H9 (cell line): ENCODE measurements around the gene PEX5. TPM values are rescaled to one million over a fixed set of nuclear protein-coding genes. Genes with fewer than 3 reads are reported as not detected.

Experiments used
- DNase-seq: peaks from one replicate; pipeline ENCODE4 v3.0.0-alpha.2; 2017
- H2AFZ ChIP-seq: one replicate; pipeline ENCODE4 v1.6.1; 2013; ENCODE audit warnings: mild to moderate bottlenecking, low read length, control low read depth, moderate library complexity
- H2AK5ac ChIP-seq: 2 replicates; pipeline ENCODE4 v1.6.1; 2013; ENCODE audit warnings: low read length, control low read depth, mixed read lengths; ENCODE audit not compliant: insufficient read length
- H2BK120ac ChIP-seq: one replicate; pipeline ENCODE4 v1.6.1; 2013; ENCODE audit warnings: low read depth, mild to moderate bottlenecking, low read length, control low read depth, inconsistent platforms; ENCODE audit not compliant: poor library complexity, severe bottlenecking
- H2BK12ac ChIP-seq: 2 replicates; pipeline ENCODE4 v1.6.1; 2013; ENCODE audit warnings: low read length, control low read depth, mixed read lengths, low read depth; ENCODE audit not compliant: insufficient read length
- H2BK15ac ChIP-seq: 2 replicates; pipeline ENCODE4 v1.6.1; 2013; ENCODE audit warnings: low read depth, low read length, control low read depth
- H2BK20ac ChIP-seq: one replicate; pipeline ENCODE4 v1.6.1; 2013; ENCODE audit warnings: low read depth, mild to moderate bottlenecking, low read length, control low read depth, inconsistent platforms; ENCODE audit not compliant: poor library complexity, severe bottlenecking
- H2BK5ac ChIP-seq: 2 replicates; pipeline ENCODE4 v1.6.1; 2013; ENCODE audit warnings: low read length, control low read depth, mixed read lengths; ENCODE audit not compliant: insufficient read length
- H3K14ac ChIP-seq: 2 replicates; pipeline ENCODE4 v1.6.1; 2013; ENCODE audit warnings: low read length, control low read depth; ENCODE audit not compliant: insufficient read depth
- H3K18ac ChIP-seq: 2 replicates; pipeline ENCODE4 v1.6.1; 2013; ENCODE audit warnings: low read depth, mild to moderate bottlenecking, mixed read lengths, low read length, control low read depth; ENCODE audit not compliant: insufficient read length
- H3K23ac ChIP-seq: 2 replicates; pipeline ENCODE4 v1.6.1; 2013; ENCODE audit warnings: low read length, control low read depth, mixed read lengths, low read depth; ENCODE audit not compliant: insufficient read length
- H3K23me2 ChIP-seq: 2 replicates; pipeline ENCODE4 v1.6.1; 2013; ENCODE audit warnings: low read depth, mild to moderate bottlenecking, mixed read lengths, low read length, control low read depth; ENCODE audit not compliant: insufficient read length, poor library complexity, severe bottlenecking
- H3K27ac ChIP-seq: 2 replicates; pipeline ENCODE4 v1.5.1; 2013; ENCODE audit warnings: low read length, control low read depth, mixed read lengths, low read depth; ENCODE audit not compliant: insufficient read length
- H3K27me3 ChIP-seq: 2 replicates; pipeline ENCODE4 v1.6.1; 2013; ENCODE audit warnings: low read length, control low read depth, inconsistent platforms; ENCODE audit not compliant: insufficient read depth
- H3K4ac ChIP-seq: 2 replicates; pipeline ENCODE4 v1.6.1; 2013; ENCODE audit warnings: low read depth, mild to moderate bottlenecking, control low read depth, inconsistent platforms, low read length, moderate library complexity
- H3K4me1 ChIP-seq: 2 replicates; pipeline ENCODE4 v1.6.1; 2013; ENCODE audit warnings: low read length, control low read depth, inconsistent platforms; ENCODE audit not compliant: insufficient read depth
- H3K4me2 ChIP-seq: 2 replicates; pipeline ENCODE4 v1.6.1; 2013; ENCODE audit warnings: low read length, control low read depth, mixed read lengths; ENCODE audit not compliant: insufficient read length, insufficient read depth
- H3K56ac ChIP-seq: 2 replicates; pipeline ENCODE4 v1.6.1; 2013; ENCODE audit warnings: low read depth, mild to moderate bottlenecking, mixed read lengths, low read length, control low read depth; ENCODE audit not compliant: insufficient read length
- H3K79me1 ChIP-seq: 2 replicates; pipeline ENCODE4 v1.6.1; 2013; ENCODE audit warnings: low read depth, mild to moderate bottlenecking, moderate library complexity, low read length, control low read depth, inconsistent platforms; ENCODE audit not compliant: insufficient read depth, poor library complexity, severe bottlenecking
- H3K79me2 ChIP-seq: 2 replicates; pipeline ENCODE4 v1.6.1; 2013; ENCODE audit warnings: low read length, control low read depth, inconsistent platforms; ENCODE audit not compliant: insufficient read depth
- H3K9ac ChIP-seq: 2 replicates; pipeline ENCODE4 v1.6.1; 2013; ENCODE audit warnings: low read length, control low read depth, mixed read lengths; ENCODE audit not compliant: insufficient read length; ENCODE audit errors: extremely low read depth
- H3K9me3 ChIP-seq: one replicate; pipeline ENCODE4 v1.6.1; 2013; ENCODE audit warnings: low read depth, low read length, inconsistent platforms; ENCODE audit not compliant: control insufficient read depth
- H3T11ph ChIP-seq: one replicate; pipeline ENCODE4 v1.6.1; 2013; ENCODE audit warnings: mild to moderate bottlenecking, low read length, control low read depth, inconsistent platforms
- H4K20me1 ChIP-seq: one replicate; pipeline ENCODE4 v1.6.1; 2013; ENCODE audit not compliant: control insufficient read depth, insufficient read length, insufficient read depth
- H4K5ac ChIP-seq: 2 replicates; pipeline ENCODE4 v1.6.1; 2013; ENCODE audit warnings: low read depth, mild to moderate bottlenecking, mixed read lengths, low read length, control low read depth; ENCODE audit not compliant: insufficient read length
- H4K8ac ChIP-seq: replicated peaks from 2 replicates; pipeline ENCODE4 v1.6.1; 2013; ENCODE audit warnings: low read length, control low read depth, mixed read lengths, low read depth; ENCODE audit not compliant: insufficient read length
- H4K91ac ChIP-seq: 2 replicates; pipeline ENCODE4 v1.6.1; 2013; ENCODE audit warnings: low read depth, mild to moderate bottlenecking, moderate library complexity, mixed read lengths, low read length, control low read depth; ENCODE audit not compliant: insufficient read length
- H3K27ac Mint-ChIP-seq, 3 experiments: 2 replicates in 2 of 3; 3 replicates in 1 of 3; pipeline ENCODE4 v1.8.0; 2020 to 2021; ENCODE audit warnings: mixed read lengths in 3 of 3, mild to moderate bottlenecking in 1 of 3, moderate library complexity in 1 of 3
- H3K27me3 Mint-ChIP-seq: 2 replicates; pipeline ENCODE4 v1.8.0; 2021; ENCODE audit warnings: low read depth, mild to moderate bottlenecking, moderate library complexity, mixed read lengths
- H3K36me3 Mint-ChIP-seq, 3 experiments: 2 replicates in 2 of 3; 3 replicates in 1 of 3; pipeline ENCODE4 v1.8.0; 2020 to 2021; ENCODE audit warnings: low read depth in 3 of 3, mixed read lengths in 3 of 3; ENCODE audit not compliant: insufficient read depth in 1 of 3
- H3K4me1 Mint-ChIP-seq, 2 experiments: 2 replicates each; pipeline ENCODE4 v1.8.0; 2020; ENCODE audit warnings: mixed read lengths in 2 of 2
- H3K4me3 Mint-ChIP-seq, 2 experiments: 2 replicates in 1 of 2; 3 replicates in 1 of 2; pipeline ENCODE4 v1.8.0; 2020 to 2021; ENCODE audit warnings: mild to moderate bottlenecking in 2 of 2, mixed read lengths in 2 of 2, moderate library complexity in 1 of 2
- H3K9me3 Mint-ChIP-seq, 2 experiments: 2 replicates in 1 of 2; 3 replicates in 1 of 2; pipeline ENCODE4 v1.8.0; 2020; ENCODE audit warnings: mild to moderate bottlenecking in 2 of 2, mixed read lengths in 2 of 2, moderate library complexity in 1 of 2
- WGBS: extraction: QIAGEN DNeasy Blood & Tissue Kit; methylation state at CpG from one replicate; pipeline ENCODE4 v1.1.7; 2013; ENCODE audit warnings: missing lambda C conversion rate, low lambda C conversion rate, mixed read lengths; ENCODE audit not compliant: insufficient read length; ENCODE audit errors: extremely low coverage; 5-methylcytosine and 5-hydroxymethylcytosine counted together
- total RNA-seq: library from RNA; stranded (reverse); gene quantifications from 2 replicates; pipeline ENCODE4 v1.2.1, GENCODE V29; 2021
- TF ChIP-seq, protein P1 (sequence below): fragments of 200-600 bp; sonication (generic); conservative IDR thresholded peaks from 3 replicates; pipeline ENCODE4 v1.8.0; 2021; ENCODE audit warnings: antibody characterized with exemption, mild to moderate bottlenecking

Gene PEX5
- total RNA-seq, 1 experiment from 2014 or later = 40.5 TPM

- H3K9me3 Mint-ChIP-seq = no peaks in the 10 kb centered on the region
- Histone ChIP-seq H3K9me3 (no peaks in the 10 kb centered on the region), H3K18ac (no peak overlapping the region), H3K56ac (no peak overlapping the region), H2BK15ac (no peak overlapping the region), H3K4me2 (no peak overlapping the region), H2BK5ac (no peak overlapping the region), H3K9ac (no peak overlapping the region), H3K23me2 (no peaks in the 10 kb centered on the region), H4K8ac (no peak overlapping the region), H3K79me1 (no peaks in the 10 kb centered on the region), H3K27me3 (no peaks in the 10 kb centered on the region), H3K4ac (no peak overlapping the region), H3K14ac (no peak overlapping the region; the same call in 1 of the 2 replicates), H3T11ph (no peak overlapping the region), H3K79me2 (no peaks in the 10 kb centered on the region), H2BK20ac (no peak overlapping the region), H2AFZ (no peak overlapping the region), H2BK120ac (no peak overlapping the region), H3K4me1 (no peaks in the 10 kb centered on the region), H3K23ac (no peak overlapping the region), H4K20me1 (no peaks in the 10 kb centered on the region), H4K91ac (no peak overlapping the region), H3K27ac (no peak overlapping the region), H4K5ac (no peak overlapping the region), H2BK12ac (no peak overlapping the region), H2AK5ac (no peak overlapping the region)
- peaks cover 3 to 7% (median 3%) of the 10 kb centered on the region in 3 experiments; a peak in 3 of 7 replicates for H3K36me3 Mint-ChIP-seq
- TF ChIP-seq, protein P1, sequence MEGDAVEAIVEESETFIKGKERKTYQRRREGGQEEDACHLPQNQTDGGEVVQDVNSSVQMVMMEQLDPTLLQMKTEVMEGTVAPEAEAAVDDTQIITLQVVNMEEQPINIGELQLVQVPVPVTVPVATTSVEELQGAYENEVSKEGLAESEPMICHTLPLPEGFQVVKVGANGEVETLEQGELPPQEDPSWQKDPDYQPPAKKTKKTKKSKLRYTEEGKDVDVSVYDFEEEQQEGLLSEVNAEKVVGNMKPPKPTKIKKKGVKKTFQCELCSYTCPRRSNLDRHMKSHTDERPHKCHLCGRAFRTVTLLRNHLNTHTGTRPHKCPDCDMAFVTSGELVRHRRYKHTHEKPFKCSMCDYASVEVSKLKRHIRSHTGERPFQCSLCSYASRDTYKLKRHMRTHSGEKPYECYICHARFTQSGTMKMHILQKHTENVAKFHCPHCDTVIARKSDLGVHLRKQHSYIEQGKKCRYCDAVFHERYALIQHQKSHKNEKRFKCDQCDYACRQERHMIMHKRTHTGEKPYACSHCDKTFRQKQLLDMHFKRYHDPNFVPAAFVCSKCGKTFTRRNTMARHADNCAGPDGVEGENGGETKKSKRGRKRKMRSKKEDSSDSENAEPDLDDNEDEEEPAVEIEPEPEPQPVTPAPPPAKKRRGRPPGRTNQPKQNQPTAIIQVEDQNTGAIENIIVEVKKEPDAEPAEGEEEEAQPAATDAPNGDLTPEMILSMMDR = no peak
- peak overlapping the region in 1 of 3 experiments; percentile 45; a peak in 2 of 7 replicates for H3K27ac Mint-ChIP-seq
- H3K4me3 Mint-ChIP-seq = no peak overlapping the region
- no peaks in the 10 kb centered on the region; a peak in 1 of 4 replicates for H3K4me1 Mint-ChIP-seq
- no peak for DNase-seq
- no CpG with 5 or more reads among the region's 17 CpGs for WGBS
- H3K27me3 Mint-ChIP-seq = peaks cover 13% of the 10 kb centered on the region
Measured at GRCh38 chr12:7157391-7157790, 32.1 kb upstream of the PEX5 start.
